Gastrocnemius medialis (tissue), 4 donors: Measurements from ENCODE around the gene TCF3. TPM values are rescaled to one million over a fixed set of nuclear protein-coding genes. Genes with fewer than 3 reads are reported as not detected.

ENCODE experiments used
- ATAC-seq, 2 donors: fragments of 150-250 bp; one replicate each; pipeline ENCODE4 v1.9.1; 2016
- DNase-seq, 2 donors: peaks; one replicate each; pipeline ENCODE4 v3.0.0-alpha.2; 2019
- H3K27ac ChIP-seq, 4 donors: fragments of 200-600 bp; sonication (generic); 1 replicate in 1 of 4; 2 replicates in 3 of 4; pipeline ENCODE4 v1.5.1; 2016 to 2018; ENCODE audit warnings: mild to moderate bottlenecking in 2 of 4, moderate library complexity in 1 of 4
- H3K27me3 ChIP-seq, 3 donors: fragments of 200-600 bp; sonication (generic) in 2 of 3; 1 replicate in 1 of 3; 2 replicates in 2 of 3; pipeline versions ENCODE4 v1.5.1 to v1.6.0; 2016 to 2019; ENCODE audit warnings: mild to moderate bottlenecking in 1 of 3, moderate library complexity in 1 of 3
- H3K36me3 ChIP-seq, 2 donors: fragments of 200-600 bp; sonication (generic) in 1 of 2; one replicate each; pipeline ENCODE4 v1.5.1; 2017 to 2018
- H3K4me1 ChIP-seq, 2 donors: fragments of 200-600 bp; sonication (generic) in 1 of 2; one replicate each; pipeline ENCODE4 v1.5.1; 2016 to 2017; ENCODE audit warnings: mild to moderate bottlenecking in 2 of 2
- H3K4me3 ChIP-seq, 4 donors: fragments of 200-600 bp; sonication (generic) in 3 of 4; 1 replicate in 1 of 4; 2 replicates in 3 of 4; pipeline ENCODE4 v1.5.1; 2016 to 2019; ENCODE audit warnings: mild to moderate bottlenecking in 2 of 4
- H3K9me3 ChIP-seq, 3 donors: fragments of 200-600 bp; sonication (generic) in 2 of 3; 1 replicate in 1 of 3; 2 replicates in 2 of 3; pipeline ENCODE4 v1.5.1; 2016 to 2019
- POLR2A ChIP-seq, 2 donors: fragments of 450-650 bp; IDR thresholded peaks; one replicate each; pipeline ENCODE4 v1.6.1; 2017; ENCODE audit warnings: antibody characterized with exemption in 2 of 2, mild to moderate bottlenecking in 2 of 2, moderate library complexity in 2 of 2
- in situ Hi-C, 4 donors: fragments of 200-750 bp; cut with MboI; loops; one replicate each; pipeline versions ENCODE4 v1.15.0 to v1.8.0; 2017; ENCODE audit warnings: low sequenced_read_pairs in 4 of 4
- intact Hi-C: fragments of 100-400 bp; cut with DNase I; formaldehyde crosslinking; loops from one replicate; pipeline ENCODE4 v1.15.1; 2023; ENCODE audit warnings: low total_unique reads
- total RNA-seq, 4 donors: library from RNA; depleted of rRNA; stranded (reverse); fragments of >200 nt; gene quantifications; one replicate each; pipeline versions ENCODE4 v1.1.0 to v1.2.3, GENCODE V29; 2016
- TF ChIP-seq, protein P1 (sequence below), 5 experiments: fragments of 450-650 bp in 3 of 5; fragments of 200-600 bp in 2 of 5; sonication (generic) in 2 of 5; IDR thresholded peaks in 4 of 5; conservative IDR thresholded peaks in 1 of 5; 1 replicate in 4 of 5; 2 replicates in 1 of 5; pipeline ENCODE4 v1.5.1; 2016 to 2019; ENCODE audit warnings: antibody characterized with exemption in 5 of 5, mild to moderate bottlenecking in 3 of 5, moderate library complexity in 3 of 5

TCF3 gene
- total RNA-seq, 4 donors from 2014 or later: 22.0 to 58.6 (median 42.5) TPM

DNA sequence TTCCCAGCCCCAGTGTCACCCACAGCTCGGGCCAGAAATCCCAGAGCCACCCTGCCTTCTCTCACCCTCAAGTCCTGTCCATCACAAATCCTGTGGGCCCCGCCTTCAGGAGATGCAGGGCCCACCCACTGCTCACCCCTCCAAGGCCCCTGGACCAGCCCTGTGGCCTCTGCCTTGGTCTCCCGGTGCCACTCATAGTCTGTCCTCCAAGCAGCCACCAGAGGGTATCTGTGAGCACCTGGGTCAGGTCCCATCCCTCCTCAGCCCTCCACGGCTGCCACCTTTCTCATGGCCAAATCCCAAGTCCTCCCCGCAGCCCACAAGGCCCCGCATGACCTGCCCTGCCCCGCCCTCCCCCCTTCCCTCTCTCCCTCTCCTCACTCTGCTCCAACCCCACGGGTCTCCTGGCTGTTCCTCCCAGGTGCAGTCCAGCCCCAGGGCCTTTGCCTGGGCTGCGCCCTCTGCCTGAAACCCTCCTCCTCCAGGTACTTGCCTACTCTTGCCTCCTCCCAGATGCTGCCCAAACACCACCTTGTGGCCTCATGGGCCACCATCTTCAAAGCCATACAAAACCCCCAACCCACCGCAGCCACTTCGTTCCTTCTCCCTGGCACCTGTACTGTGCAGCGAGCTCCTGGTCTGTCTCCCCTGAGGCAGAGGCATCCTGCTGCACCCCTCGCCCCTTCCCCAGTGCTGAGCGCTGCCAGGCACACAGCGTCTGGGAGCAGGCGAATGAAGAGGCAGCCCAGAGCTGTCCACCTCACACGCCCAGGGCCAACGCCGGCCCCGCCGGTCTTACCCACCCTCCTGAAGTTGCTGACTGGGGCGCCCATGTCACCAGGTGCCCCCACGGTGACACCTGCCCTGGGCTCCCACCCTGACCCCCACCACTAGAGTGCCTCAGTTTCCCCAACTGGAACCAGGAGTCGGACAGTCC, 34.0 kb downstream of the TCF3 start:
- intact Hi-C loops: no loop called here
- H3K36me3 ChIP-seq: peaks cover 0 to 22% of the 10 kb centered on the region in 2 donors
- no peak overlapping the region for H3K4me3 ChIP-seq
- H3K4me1 ChIP-seq: no peaks in the 10 kb centered on the region
- in situ Hi-C loops: no loop called here
- ATAC-seq (peak in 1 of 2 donors; percentile 62), DNase-seq (no peak)
- H3K27me3 ChIP-seq: no peaks in the 10 kb centered on the region
- no peak overlapping the region for H3K27ac ChIP-seq
- TF ChIP-seq, protein P1, sequence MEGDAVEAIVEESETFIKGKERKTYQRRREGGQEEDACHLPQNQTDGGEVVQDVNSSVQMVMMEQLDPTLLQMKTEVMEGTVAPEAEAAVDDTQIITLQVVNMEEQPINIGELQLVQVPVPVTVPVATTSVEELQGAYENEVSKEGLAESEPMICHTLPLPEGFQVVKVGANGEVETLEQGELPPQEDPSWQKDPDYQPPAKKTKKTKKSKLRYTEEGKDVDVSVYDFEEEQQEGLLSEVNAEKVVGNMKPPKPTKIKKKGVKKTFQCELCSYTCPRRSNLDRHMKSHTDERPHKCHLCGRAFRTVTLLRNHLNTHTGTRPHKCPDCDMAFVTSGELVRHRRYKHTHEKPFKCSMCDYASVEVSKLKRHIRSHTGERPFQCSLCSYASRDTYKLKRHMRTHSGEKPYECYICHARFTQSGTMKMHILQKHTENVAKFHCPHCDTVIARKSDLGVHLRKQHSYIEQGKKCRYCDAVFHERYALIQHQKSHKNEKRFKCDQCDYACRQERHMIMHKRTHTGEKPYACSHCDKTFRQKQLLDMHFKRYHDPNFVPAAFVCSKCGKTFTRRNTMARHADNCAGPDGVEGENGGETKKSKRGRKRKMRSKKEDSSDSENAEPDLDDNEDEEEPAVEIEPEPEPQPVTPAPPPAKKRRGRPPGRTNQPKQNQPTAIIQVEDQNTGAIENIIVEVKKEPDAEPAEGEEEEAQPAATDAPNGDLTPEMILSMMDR (IDR thresholded peaks at IDR 0.05 in 4 of 5, conservative IDR thresholded peaks at IDR 0.05 in 1 of 5): peak in 3 of 5 experiments; percentile 14 to 24 (median 17)
- no peak for TF ChIP-seq POLR2A (IDR thresholded peaks at IDR 0.05)
- no peaks in the 10 kb centered on the region for H3K9me3 ChIP-seq

- Histone ChIP-seq H3K4me3 (no peak overlapping the region), H3K4me1 (no peaks in the 10 kb centered on the region), H3K27ac (no peak overlapping the region), H3K27me3 (no peaks in the 10 kb centered on the region), H3K9me3 (no peaks in the 10 kb centered on the region), H3K36me3 (peaks cover 0 to 28% of the 10 kb centered on the region in 2 donors)
- in situ Hi-C loops: no loop called here
- intact Hi-C loops: no loop called here
- no peak for DNase-seq
- ATAC-seq: no peak
- TF ChIP-seq, protein P1 (IDR thresholded peaks at IDR 0.05 in 4 of 5, conservative IDR thresholded peaks at IDR 0.05 in 1 of 5): no peak
- TF ChIP-seq POLR2A (IDR thresholded peaks at IDR 0.05): no peak
These were observed 35.5 kb downstream of the TCF3 start for GRCh38 chr19:1616875-1617274.

GRCh38 chr19:1616396-1616795, 36.0 kb downstream of the TCF3 start:
- Histone ChIP-seq H3K4me1 (no peaks in the 10 kb centered on the region), H3K9me3 (no peaks in the 10 kb centered on the region), H3K27ac (no peak overlapping the region), H3K27me3 (no peaks in the 10 kb centered on the region), H3K4me3 (no peak overlapping the region), H3K36me3 (peaks cover 0 to 26% of the 10 kb centered on the region in 2 donors)
- in situ Hi-C loops: no loop called here
- TF ChIP-seq, protein P1 (IDR thresholded peaks at IDR 0.05 in 4 of 5, conservative IDR thresholded peaks at IDR 0.05 in 1 of 5): no peak
- no peak for TF ChIP-seq POLR2A (IDR thresholded peaks at IDR 0.05)
- DNase-seq (no peak), ATAC-seq (no peak)
- intact Hi-C loops: no loop called here

- in situ Hi-C loops: no loop called here
- Histone ChIP-seq H3K9me3 (no peaks in the 10 kb centered on the region), H3K27ac (no peak overlapping the region), H3K36me3 (peaks cover 0 to 31% of the 10 kb centered on the region in 2 donors), H3K27me3 (no peaks in the 10 kb centered on the region), H3K4me3 (no peak overlapping the region), H3K4me1 (no peaks in the 10 kb centered on the region)
- no peak for DNase-seq
- ATAC-seq: no peak
- intact Hi-C loops: no loop called here
- TF ChIP-seq POLR2A (IDR thresholded peaks at IDR 0.05): no peak
- TF ChIP-seq, protein P1 (IDR thresholded peaks at IDR 0.05 in 4 of 5, conservative IDR thresholded peaks at IDR 0.05 in 1 of 5): no peak
These were observed 37.2 kb downstream of the TCF3 start for GRCh38 chr19:1615156-1615765.
